GM23338 (cell line): ENCODE results near the gene TMEM51. TPM values are rescaled to one million over a fixed set of nuclear protein-coding genes. Genes with fewer than 3 reads are reported as not detected.

Experiments used
- ATAC-seq: fragments of 200-7000 bp; cut with Tn5 transposase; 3 replicates; pipeline ENCODE4 v1.9.1; 2020
- DNase-seq: peaks from one replicate; pipeline ENCODE4 v3.0.0-alpha.2; 2015; ENCODE audit warnings: low spot score
- H2AFZ ChIP-seq: fragments of 200-600 bp; sonication (generic); 2 replicates; pipeline ENCODE4 v1.8.0; 2016; ENCODE audit warnings: antibody characterized with exemption, mild to moderate bottlenecking, moderate library complexity
- H3F3A ChIP-seq: fragments of 200-600 bp; sonication (generic); replicated peaks from 2 replicates; pipeline ENCODE4 v1.8.0; 2017; ENCODE audit warnings: antibody characterized with exemption, mixed run types, low read depth
- H3K27ac ChIP-seq: fragments of 200-600 bp; sonication (generic); 2 replicates; pipeline ENCODE4 v1.6.1; 2016; ENCODE audit warnings: low read depth
- H3K27me3 ChIP-seq: fragments of 200-600 bp; sonication (generic); 2 replicates; pipeline ENCODE4 v1.8.0; 2016; ENCODE audit warnings: mild to moderate bottlenecking, mixed run types, moderate library complexity; ENCODE audit not compliant: insufficient read depth
- H3K36me3 ChIP-seq: fragments of 200-600 bp; sonication (generic); 2 replicates; pipeline ENCODE4 v1.8.0; 2016; ENCODE audit warnings: mild to moderate bottlenecking; ENCODE audit not compliant: insufficient read depth
- H3K4me1 ChIP-seq: fragments of 200-600 bp; sonication (generic); 2 replicates; pipeline ENCODE4 v1.8.0; 2016; ENCODE audit warnings: mild to moderate bottlenecking, moderate library complexity; ENCODE audit not compliant: insufficient read depth
- H3K4me2 ChIP-seq: fragments of 200-600 bp; sonication (generic); 2 replicates; pipeline ENCODE4 v1.7.1; 2017; ENCODE audit warnings: mixed run types
- H3K4me3 ChIP-seq: fragments of 200-600 bp; sonication (generic); 2 replicates; pipeline ENCODE4 v1.6.1; 2016; ENCODE audit warnings: mixed run types
- H3K79me2 ChIP-seq: fragments of 200-600 bp; sonication (generic); replicated peaks from 2 replicates; pipeline ENCODE4 v1.8.0; 2017; ENCODE audit warnings: mild to moderate bottlenecking; ENCODE audit not compliant: insufficient read depth
- H3K9me2 ChIP-seq: fragments of 200-600 bp; sonication (generic); 2 replicates; pipeline ENCODE4 v1.8.0; 2017; ENCODE audit not compliant: insufficient read depth
- H4K20me1 ChIP-seq: fragments of 200-600 bp; sonication (generic); replicated peaks from 2 replicates; pipeline ENCODE4 v1.8.0; 2017; ENCODE audit warnings: mild to moderate bottlenecking; ENCODE audit not compliant: insufficient read depth
- H3K27ac Mint-ChIP-seq: 2 replicates; pipeline ENCODE4 v1.8.0; 2020; ENCODE audit warnings: inconsistent platforms, mild to moderate bottlenecking, moderate library complexity, mixed read lengths
- H3K27me3 Mint-ChIP-seq: 3 replicates; pipeline ENCODE4 v1.8.0; 2022; ENCODE audit warnings: low read depth, mild to moderate bottlenecking, moderate library complexity, mixed read lengths, inconsistent platforms; ENCODE audit not compliant: insufficient read depth, poor library complexity
- H3K36me3 Mint-ChIP-seq: 3 replicates; pipeline ENCODE4 v1.8.0; 2021; ENCODE audit warnings: low read depth, mild to moderate bottlenecking, inconsistent platforms, moderate library complexity, mixed read lengths
- H3K4me1 Mint-ChIP-seq: 3 replicates; pipeline ENCODE4 v1.8.0; 2020; ENCODE audit warnings: mild to moderate bottlenecking, inconsistent platforms, mixed read lengths
- H3K4me3 Mint-ChIP-seq: 3 replicates; pipeline ENCODE4 v1.8.0; 2021; ENCODE audit warnings: moderate library complexity, mild to moderate bottlenecking, inconsistent platforms, mixed read lengths
- H3K9me3 Mint-ChIP-seq: 3 replicates; pipeline ENCODE4 v1.8.0; 2020; ENCODE audit warnings: moderate library complexity, mild to moderate bottlenecking, inconsistent platforms, mixed read lengths
- CREB1 ChIP-seq: fragments of 250-450 bp; sonication (Bioruptor Pico); IDR thresholded peaks from 2 replicates; pipeline ENCODE4 v1.5.0; 2020; ENCODE audit warnings: low read depth, mild to moderate bottlenecking, moderate library complexity
- CTCF ChIP-seq, 2 experiments: fragments of 200-600 bp in 1 of 2; sonication (generic) in 1 of 2; conservative IDR thresholded peaks; 2 replicates each; pipeline versions ENCODE4 v1.5.1 to v1.6.1; 2016 to 2017; ENCODE audit warnings: antibody characterized with exemption in 2 of 2, low read depth in 2 of 2, mild to moderate bottlenecking in 2 of 2, moderate library complexity in 1 of 2
- EZH2 ChIP-seq: fragments of 200-600 bp; sonication (generic); IDR thresholded peaks from one replicate; pipeline ENCODE4 v1.8.0; 2017; ENCODE audit warnings: antibody characterized with exemption, mild to moderate bottlenecking, low read depth; ENCODE audit not compliant: unreplicated experiment
- JUNB ChIP-seq: IDR thresholded peaks from one replicate; pipeline ENCODE4 v1.6.1; 2016; ENCODE audit warnings: antibody characterized with exemption; ENCODE audit not compliant: unreplicated experiment
- REST ChIP-seq: IDR thresholded peaks from one replicate; pipeline ENCODE4 v1.6.1; 2018; ENCODE audit warnings: antibody characterized with exemption; ENCODE audit not compliant: unreplicated experiment
- STAT1 ChIP-seq: IDR thresholded peaks from one replicate; pipeline ENCODE4 v1.6.1; 2016; ENCODE audit warnings: antibody characterized with exemption; ENCODE audit not compliant: unreplicated experiment
- ZNF114 ChIP-seq: fragments of 250-450 bp; sonication (Bioruptor Pico); IDR thresholded peaks from 2 replicates; pipeline ENCODE4 v1.5.0; 2020; ENCODE audit warnings: mild to moderate bottlenecking, moderate library complexity
- ZNF331 ChIP-seq: fragments of 250-450 bp; sonication (Bioruptor Pico); IDR thresholded peaks from 2 replicates; pipeline ENCODE4 v1.5.0; 2020; ENCODE audit warnings: low read depth, mild to moderate bottlenecking, moderate library complexity
- ZNF462 ChIP-seq: fragments of 250-450 bp; sonication (Bioruptor Pico); IDR thresholded peaks from 2 replicates; pipeline ENCODE4 v1.5.0; 2020; ENCODE audit warnings: mild to moderate bottlenecking, moderate library complexity
- polyA plus RNA-seq: library from polyadenylated mRNA; unstranded; fragments of >200 nt; fragmentation: Nextera tagmentation; extraction: Ambion mirVana; gene quantifications from 2 replicates; pipeline ENCODE4 v1.2.1, GENCODE V29; 2016
- total RNA-seq: library from RNA; depleted of rRNA; stranded (reverse); fragments of >200 nt; shearing (Covaris generic); gene quantifications from 2 replicates; pipeline ENCODE4 v1.2.3, GENCODE V29; 2014

The TMEM51 gene
- total and polyA plus RNA-seq, 2 experiments from 2014 or later: 4.0 to 5.2 TPM

- Histone ChIP-seq H3K27ac (no peak overlapping the region), H3K27me3 (no peaks in the 10 kb centered on the region), H3K79me2 (no peaks in the 10 kb centered on the region), H3K4me1 (no peaks in the 10 kb centered on the region), H3K36me3 (no peaks in the 10 kb centered on the region), H3K4me2 (no peak overlapping the region), H3K9me2 (no peaks in the 10 kb centered on the region; the same call in 1 of the 2 replicates), H3F3A (no peaks in the 10 kb centered on the region), H3K4me3 (no peak overlapping the region), H4K20me1 (no peaks in the 10 kb centered on the region), H2AFZ (no peak overlapping the region)
- ATAC-seq (no peak), DNase-seq (no peak)
- Mint-ChIP-seq H3K4me3 (no peak overlapping the region), H3K36me3 (peaks cover 8% of the 10 kb centered on the region), H3K4me1 (peaks cover 4% of the 10 kb centered on the region; the same call in 2 of the 3 replicates), H3K27ac (no peak overlapping the region), H3K9me3 (peaks cover 3% of the 10 kb centered on the region; the same call in 1 of the 3 replicates), H3K27me3 (peaks cover 7% of the 10 kb centered on the region)
- no peak for TF ChIP-seq EZH2
- no peak for TF ChIP-seq CREB1 (CRISPR knock-in tag)
- TF ChIP-seq ZNF462: no peak
- TF ChIP-seq ZNF114 (CRISPR knock-in tag): no peak
- no peak for TF ChIP-seq REST
- no peak for TF ChIP-seq JUNB
- no peak for TF ChIP-seq ZNF331
- no peak for TF ChIP-seq CTCF (conservative IDR thresholded peaks at IDR 0.05; ENCODE audit: low read depth in 2 of 2)
- TF ChIP-seq STAT1: no peak
These were observed 73.1 kb downstream of the TMEM51 start for GRCh38 chr1:15226388-15227255.
